AG09319 (cell line): ENCODE data around the gene SERPINB6.
A peak's percentile ranks its signal among the peaks of the same experiment; 100 is the strongest.

ENCODE experiments used
- DNase-seq: peaks from one replicate; pipeline ENCODE4 v3.0.0-alpha.2; 2010; ENCODE audit warnings: low read depth; ENCODE audit errors: extremely low read depth
- TF ChIP-seq, protein P1 (sequence below): IDR thresholded peaks from 2 replicates; pipeline ENCODE4 v1.5.1; 2011; ENCODE audit warnings: low read depth, mild to moderate bottlenecking, inconsistent platforms, low read length, moderate library complexity

The SERPINB6 gene

GRCh38 chr6:2988426-2989331 lies 17.3 kb upstream of the SERPINB6 start:
- peak; percentile 82 for DNase-seq
- TF ChIP-seq, protein P1, sequence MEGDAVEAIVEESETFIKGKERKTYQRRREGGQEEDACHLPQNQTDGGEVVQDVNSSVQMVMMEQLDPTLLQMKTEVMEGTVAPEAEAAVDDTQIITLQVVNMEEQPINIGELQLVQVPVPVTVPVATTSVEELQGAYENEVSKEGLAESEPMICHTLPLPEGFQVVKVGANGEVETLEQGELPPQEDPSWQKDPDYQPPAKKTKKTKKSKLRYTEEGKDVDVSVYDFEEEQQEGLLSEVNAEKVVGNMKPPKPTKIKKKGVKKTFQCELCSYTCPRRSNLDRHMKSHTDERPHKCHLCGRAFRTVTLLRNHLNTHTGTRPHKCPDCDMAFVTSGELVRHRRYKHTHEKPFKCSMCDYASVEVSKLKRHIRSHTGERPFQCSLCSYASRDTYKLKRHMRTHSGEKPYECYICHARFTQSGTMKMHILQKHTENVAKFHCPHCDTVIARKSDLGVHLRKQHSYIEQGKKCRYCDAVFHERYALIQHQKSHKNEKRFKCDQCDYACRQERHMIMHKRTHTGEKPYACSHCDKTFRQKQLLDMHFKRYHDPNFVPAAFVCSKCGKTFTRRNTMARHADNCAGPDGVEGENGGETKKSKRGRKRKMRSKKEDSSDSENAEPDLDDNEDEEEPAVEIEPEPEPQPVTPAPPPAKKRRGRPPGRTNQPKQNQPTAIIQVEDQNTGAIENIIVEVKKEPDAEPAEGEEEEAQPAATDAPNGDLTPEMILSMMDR, result peak; percentile 63

- TF ChIP-seq, protein P1, result no peak
- DNase-seq, result no peak
Observed at GRCh38 chr6:2988094-2988425, 16.7 kb upstream of the SERPINB6 start.

DNA sequence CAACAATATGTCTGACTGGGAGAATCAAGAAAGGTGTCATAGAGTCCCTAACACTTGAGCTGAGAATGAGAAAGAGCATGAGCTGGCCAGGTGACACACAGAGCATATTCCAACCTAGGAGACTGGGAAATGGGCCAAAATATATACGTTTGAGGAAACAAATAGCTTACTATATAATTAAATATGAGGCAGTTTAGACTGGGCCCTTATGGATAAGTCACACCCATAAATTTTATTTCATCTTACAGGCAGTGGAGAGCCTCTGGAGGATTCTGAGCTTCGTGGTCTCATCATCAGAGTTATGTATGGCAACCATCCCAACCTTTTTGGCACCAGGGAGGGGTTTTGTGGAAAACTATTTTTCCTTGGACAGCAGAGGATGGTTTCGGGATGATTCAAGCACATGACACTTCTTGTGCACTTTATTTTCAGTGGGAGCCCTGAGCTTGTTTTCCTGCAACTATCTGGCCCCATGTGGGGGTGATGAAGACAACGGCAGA lies 15.4 kb upstream of the SERPINB6 start:
- no peak for DNase-seq
- TF ChIP-seq, protein P1, result no peak

GRCh38 chr6:2984738-2985406 lies 13.5 kb upstream of the SERPINB6 start:
- no peak for DNase-seq
- TF ChIP-seq, protein P1, result no peak

DNA sequence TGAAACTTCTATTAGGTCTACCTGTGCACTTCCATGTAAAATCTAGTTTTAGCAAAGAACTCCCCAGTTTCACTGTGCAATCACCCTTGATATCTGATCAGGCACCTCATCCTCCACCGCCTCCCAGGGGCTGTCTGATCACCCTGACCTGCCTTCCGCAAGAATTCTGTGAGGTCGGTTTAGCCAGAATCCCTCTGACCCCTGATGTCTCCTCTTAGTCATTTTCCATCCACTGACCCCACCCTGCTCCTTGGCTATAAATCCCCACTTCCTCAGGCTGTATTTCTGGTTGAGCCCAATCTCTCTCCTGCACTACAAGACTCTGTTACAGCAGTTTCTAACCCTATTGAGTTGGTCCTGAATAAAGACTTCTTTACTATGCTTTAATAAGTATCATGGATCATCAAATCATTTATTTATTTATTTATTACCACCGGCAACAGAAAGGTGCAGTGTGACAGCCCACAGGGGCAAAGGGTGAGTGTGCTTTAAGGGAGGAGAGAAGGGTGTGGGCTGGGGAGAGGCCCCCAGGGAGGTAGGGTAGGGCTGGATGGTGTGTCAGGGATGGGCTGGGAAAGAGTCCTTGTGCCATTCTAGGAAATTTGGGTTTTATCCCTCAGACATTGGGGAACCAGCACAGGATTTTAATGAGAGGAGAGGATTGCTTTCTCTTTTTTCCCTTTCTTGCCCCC lies 11.2 kb upstream of the SERPINB6 start:
- DNase-seq, result no peak
- TF ChIP-seq, protein P1, result no peak

DNA sequence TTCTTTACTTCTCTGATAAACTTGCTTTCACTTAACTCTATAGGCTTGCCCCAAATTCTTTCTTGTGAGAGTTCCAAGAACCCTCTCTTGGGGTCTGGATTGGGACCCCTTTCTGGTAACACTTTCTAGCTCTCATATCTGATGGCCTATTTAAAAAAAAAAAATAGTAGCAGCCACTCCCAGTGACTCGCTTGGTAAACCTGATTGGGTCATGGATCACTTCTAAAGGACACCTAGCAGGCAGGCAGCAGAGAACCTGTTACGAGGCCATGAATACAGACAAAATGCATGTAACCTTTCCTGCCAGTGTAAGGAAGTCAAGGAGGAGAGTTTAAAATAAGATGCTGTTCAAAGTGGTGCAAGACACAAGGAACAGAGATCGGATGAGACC lies 9.1 kb upstream of the SERPINB6 start:
- TF ChIP-seq, protein P1, result no peak
- no peak for DNase-seq
